GM12875 (cell line): ENCODE results near the gene OR6B1.

Experiments
- H3K4me3 ChIP-seq: one replicate; pipeline ENCODE4 v1.5.1; 2011; ENCODE audit warnings: low read depth, low read length, control low read depth
- CTCF ChIP-seq: IDR thresholded peaks from 2 replicates; pipeline ENCODE4 v1.5.1; 2011; ENCODE audit warnings: low read depth, mild to moderate bottlenecking, control low read depth, inconsistent platforms, low read length, moderate library complexity, borderline replicate concordance; ENCODE audit not compliant: insufficient read depth

The OR6B1 gene

GRCh38 chr7:144018065-144018464, 17.9 kb downstream of the OR6B1 start:
- H3K4me3 ChIP-seq = no peak overlapping the region
- no peak for TF ChIP-seq CTCF

- no peak for TF ChIP-seq CTCF
- H3K4me3 ChIP-seq = no peak overlapping the region
Observed at GRCh38 chr7:144019457-144019856, 19.3 kb downstream of the OR6B1 start.

GRCh38 chr7:144020340-144020739, 20.2 kb downstream of the OR6B1 start:
- no peak overlapping the region for H3K4me3 ChIP-seq
- no peak for TF ChIP-seq CTCF

GRCh38 chr7:144022169-144022568, 22.0 kb downstream of the OR6B1 start:
- no peak for TF ChIP-seq CTCF
- no peak overlapping the region for H3K4me3 ChIP-seq

GRCh38 chr7:144023171-144023827, 23.2 kb downstream of the OR6B1 start:
- TF ChIP-seq CTCF = no peak
- no peak overlapping the region for H3K4me3 ChIP-seq

- TF ChIP-seq CTCF = no peak
- no peak overlapping the region for H3K4me3 ChIP-seq
Observed at GRCh38 chr7:144024213-144024612, 24.1 kb downstream of the OR6B1 start.

GRCh38 chr7:144026203-144026883, 26.2 kb downstream of the OR6B1 start:
- TF ChIP-seq CTCF = no peak
- H3K4me3 ChIP-seq = no peak overlapping the region
